PC-3 (cell line): Measurements from ENCODE around the gene SLC41A2. TPM values are rescaled to one million over a fixed set of nuclear protein-coding genes. Genes with fewer than 3 reads are reported as not detected.

Source experiments
- ATAC-seq: fragments of 200-7000 bp; cut with Tn5 transposase; 2 replicates; pipeline ENCODE4 v1.9.1; 2020; ENCODE audit warnings: mild to moderate bottlenecking, moderate library complexity
- BruUV-seq: library from RNA; stranded (reverse); fragments of 400-500 nt; replicated peaks from 2 replicates; lab custom pipeline; 2021; lab: Mats Ljungman, UMichigan
- CTCF ChIA-PET: fragments of 300-600 bp; sonication (Branson Sonifier 250); formaldehyde crosslinking; loops from one replicate; lab custom pipeline; 2022; ENCODE audit warnings: antibody characterized with exemption; lab: Charles Lee
- POLR2A ChIA-PET: fragments of 300-600 bp; sonication (Branson Sonifier 250); formaldehyde crosslinking; loops from one replicate; lab custom pipeline; 2022; ENCODE audit warnings: antibody characterized with exemption; ENCODE audit not compliant: unreplicated experiment; lab: Charles Lee
- DNase-seq: peaks from one replicate; pipeline ENCODE4 v3.0.0-alpha.2; 2015
- H2AFZ ChIP-seq: fragments of 300-600 bp; sonication (generic); 2 replicates; pipeline ENCODE4 v1.6.0; 2016; ENCODE audit warnings: antibody characterized with exemption, low read length
- H3F3A ChIP-seq: fragments of 300-600 bp; sonication (generic); one replicate; pipeline ENCODE4 v1.6.0; 2017; ENCODE audit warnings: antibody characterized with exemption, low read length, control low read depth, mild to moderate bottlenecking; ENCODE audit not compliant: unreplicated experiment
- H3K27ac ChIP-seq: fragments of 300-600 bp; sonication (generic); 2 replicates; pipeline ENCODE4 v1.5.1; 2016; ENCODE audit warnings: mild to moderate bottlenecking, low read length
- H3K27me3 ChIP-seq: fragments of 300-600 bp; sonication (generic); 2 replicates; pipeline ENCODE4 v1.6.1; 2016; ENCODE audit warnings: low read length, mixed read lengths
- H3K36me3 ChIP-seq: fragments of 300-600 bp; sonication (generic); 2 replicates; pipeline ENCODE4 v1.6.1; 2016; ENCODE audit warnings: low read depth, mixed run types, low read length, mixed read lengths
- H3K4me1 ChIP-seq: fragments of 300-600 bp; sonication (generic); 2 replicates; pipeline ENCODE4 v1.5.1; 2016; ENCODE audit warnings: low read length; ENCODE audit not compliant: insufficient read depth
- H3K4me2 ChIP-seq: fragments of 300-600 bp; sonication (generic); 2 replicates; pipeline ENCODE4 v1.6.0; 2016; ENCODE audit warnings: low read length
- H3K4me3 ChIP-seq: fragments of 300-600 bp; sonication (generic); 2 replicates; pipeline ENCODE4 v1.5.1; 2016; ENCODE audit warnings: mild to moderate bottlenecking, low read length, mixed read lengths
- H3K79me2 ChIP-seq: fragments of 300-600 bp; sonication (generic); 2 replicates; pipeline ENCODE4 v1.6.1; 2017; ENCODE audit warnings: low read length, mixed read lengths
- H3K9ac ChIP-seq: fragments of 300-600 bp; sonication (generic); 2 replicates; pipeline ENCODE4 v1.6.0; 2016; ENCODE audit warnings: mild to moderate bottlenecking, low read length
- H3K9me2 ChIP-seq: fragments of 300-600 bp; sonication (generic); replicated peaks from 2 replicates; pipeline ENCODE4 v1.6.1; 2016; ENCODE audit warnings: mixed run types, low read length, mixed read lengths
- H3K9me3 ChIP-seq: fragments of 300-600 bp; sonication (generic); 2 replicates; pipeline ENCODE4 v1.6.1; 2016; ENCODE audit warnings: low read length, mixed read lengths
- H4K20me1 ChIP-seq: fragments of 300-600 bp; sonication (generic); 2 replicates; pipeline ENCODE4 v1.6.1; 2016; ENCODE audit warnings: low read length, mixed read lengths
- CTCF ChIP-seq: fragments of 300-600 bp; sonication (generic); conservative IDR thresholded peaks from 2 replicates; pipeline ENCODE4 v1.5.1; 2017; ENCODE audit warnings: antibody characterized with exemption, low read depth, mild to moderate bottlenecking, low read length
- EZH2 ChIP-seq: fragments of 300-600 bp; sonication (generic); IDR thresholded peaks from one replicate; pipeline ENCODE4 v1.6.1; 2017; ENCODE audit warnings: antibody characterized with exemption, mild to moderate bottlenecking, low read length; ENCODE audit not compliant: unreplicated experiment
- EZH2phosphoT487 ChIP-seq: fragments of 300-600 bp; sonication (generic); IDR thresholded peaks from 2 replicates; pipeline ENCODE4 v1.6.1; 2018; ENCODE audit warnings: mild to moderate bottlenecking, antibody characterized with exemption, low read length, borderline replicate concordance
- intact Hi-C: fragments of 100-400 bp; cut with micrococcal nuclease; formaldehyde crosslinking; loops from 2 replicates; pipeline ENCODE4 v1.9.0; 2023
- total RNA-seq: library from RNA; depleted of rRNA; stranded (reverse); fragments of >200 nt; gene quantifications from 2 replicates; pipeline ENCODE4 v1.2.3, GENCODE V29; 2014

SLC41A2 gene
- total RNA-seq, 1 experiment from 2014 or later = 16.3 TPM

GRCh38 chr12:104973250-104973649 lies 15.2 kb upstream of the SLC41A2 start:
- Histone ChIP-seq H3K4me3 (no peak overlapping the region), H3K27ac (no peak overlapping the region), H3K36me3 (no peaks in the 10 kb centered on the region), H3K4me2 (no peak overlapping the region), H3K9me3 (no peaks in the 10 kb centered on the region), H3K79me2 (no peaks in the 10 kb centered on the region), H2AFZ (no peak overlapping the region), H3F3A (no peaks in the 10 kb centered on the region), H4K20me1 (no peaks in the 10 kb centered on the region), H3K27me3 (no peaks in the 10 kb centered on the region), H3K9ac (no peak overlapping the region), H3K9me2 (no peaks in the 10 kb centered on the region), H3K4me1 (peaks cover 9% of the 10 kb centered on the region)
- ChIA-PET POLR2A (interaction anchor here (0.6 kb wide), 2 partner anchors 85 to 95 kb away, joined by 3 to 6 read pairs; no protein-coding TSS in a partner anchor), CTCF (no interaction called here)
- BruUV-seq = no TSS peak
- DNase-seq (peak; percentile 48), ATAC-seq (peak; percentile 16; the same call in 1 of the 2 replicates)
- TF ChIP-seq CTCF (no peak), EZH2phosphoT487 (no peak), EZH2 (no peak)
- intact Hi-C loops = no loop called here

DNA sequence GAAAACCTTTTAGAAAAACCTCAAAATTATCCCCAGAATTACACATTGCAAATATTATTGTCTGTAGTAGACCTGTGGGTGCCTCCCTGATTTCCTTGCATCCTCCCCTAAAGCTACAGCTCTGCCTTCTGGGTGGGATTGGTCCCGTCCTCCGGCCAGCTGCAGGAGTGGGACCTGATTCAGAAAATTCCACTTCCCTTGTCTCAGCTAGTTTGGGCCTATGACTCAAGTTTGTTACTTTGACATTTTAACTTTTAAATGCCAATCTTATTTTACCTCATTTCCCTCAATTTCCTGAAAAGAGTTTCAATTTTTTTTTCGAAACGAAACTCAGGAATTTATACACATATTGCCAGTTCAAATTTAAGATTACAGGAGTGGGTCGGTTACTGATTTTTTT lies 13.2 kb upstream of the SLC41A2 start:
- POLR2A ChIA-PET = no interaction called here
- no peak overlapping the region for H2AFZ ChIP-seq
- H3K4me2 ChIP-seq = no peak overlapping the region
- no peaks in the 10 kb centered on the region for H3K9me3 ChIP-seq
- no peak overlapping the region for H3K27ac ChIP-seq
- CTCF ChIA-PET = no interaction called here
- no peak overlapping the region for H3K9ac ChIP-seq
- ATAC-seq = no peak
- peaks cover 9% of the 10 kb centered on the region for H3K4me1 ChIP-seq
- H3F3A ChIP-seq = no peaks in the 10 kb centered on the region
- no peaks in the 10 kb centered on the region for H3K36me3 ChIP-seq
- H3K79me2 ChIP-seq = no peaks in the 10 kb centered on the region
- no TSS peak for BruUV-seq
- H3K9me2 ChIP-seq = no peaks in the 10 kb centered on the region
- H3K27me3 ChIP-seq = no peaks in the 10 kb centered on the region
- intact Hi-C loops = no loop called here
- no peak for DNase-seq
- H3K4me3 ChIP-seq = no peak overlapping the region
- H4K20me1 ChIP-seq = no peaks in the 10 kb centered on the region
- TF ChIP-seq EZH2phosphoT487 (no peak), CTCF (no peak), EZH2 (no peak)

DNA sequence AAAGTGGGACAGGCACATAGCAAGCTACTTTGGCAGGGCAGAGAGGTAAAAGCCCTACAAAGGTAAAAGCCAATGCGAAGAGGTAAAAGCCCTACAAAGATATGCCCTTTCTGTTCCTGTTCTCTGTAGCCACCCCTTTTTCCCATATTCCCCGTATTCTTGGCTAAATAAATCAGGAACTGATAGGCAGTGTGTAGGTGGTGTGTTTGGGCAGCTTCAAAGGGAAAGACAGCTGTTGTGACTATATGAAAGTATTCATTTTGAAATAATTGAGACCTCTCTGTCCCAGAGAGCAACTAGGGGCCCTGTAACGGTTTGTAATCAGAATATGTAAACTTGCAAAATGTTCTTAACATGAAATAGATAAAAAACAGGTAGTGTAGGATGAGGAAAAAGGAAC lies 11.3 kb upstream of the SLC41A2 start:
- Histone ChIP-seq H4K20me1 (no peaks in the 10 kb centered on the region), H3K9ac (no peak overlapping the region), H3F3A (no peaks in the 10 kb centered on the region), H3K79me2 (no peaks in the 10 kb centered on the region), H3K9me2 (no peaks in the 10 kb centered on the region), H2AFZ (no peak overlapping the region), H3K27ac (no peak overlapping the region), H3K27me3 (no peaks in the 10 kb centered on the region), H3K4me1 (peaks cover 1% of the 10 kb centered on the region), H3K9me3 (no peaks in the 10 kb centered on the region), H3K4me3 (no peak overlapping the region), H3K4me2 (no peak overlapping the region), H3K36me3 (no peaks in the 10 kb centered on the region)
- BruUV-seq = no TSS peak
- ChIA-PET POLR2A (no interaction called here), CTCF (no interaction called here)
- TF ChIP-seq EZH2phosphoT487 (no peak), EZH2 (no peak), CTCF (no peak)
- ATAC-seq (no peak), DNase-seq (no peak)
- intact Hi-C loops = no loop called here
